Stomach (tissue), 9 donors: ENCODE measurements around the gene SPPL2A. TPM values are rescaled to one million over a fixed set of nuclear protein-coding genes. Genes with fewer than 3 reads are reported as not detected.

Source experiments
- DNase-seq, 2 donors: peaks; one replicate each; pipeline versions ENCODE4 v3.0.0 to v3.0.0-alpha.2; 2013 to 2019
- H3K27ac ChIP-seq, 5 donors: fragments of 200-600 bp in 4 of 5; sonication (generic) in 4 of 5; one replicate each; pipeline ENCODE4 v1.5.1; 2013 to 2019; ENCODE audit warnings: mild to moderate bottlenecking in 1 of 5, moderate library complexity in 1 of 5
- H3K27me3 ChIP-seq, 3 donors: fragments of 200-600 bp; sonication (generic); one replicate each; pipeline ENCODE4 v1.5.1; 2017 to 2019; ENCODE audit warnings: mixed run types in 1 of 3
- H3K36me3 ChIP-seq, 4 donors: fragments of 200-600 bp; sonication (generic); 1 replicate in 3 of 4; 2 replicates in 1 of 4; pipeline ENCODE4 v1.5.1; 2016 to 2019
- H3K4me1 ChIP-seq, 4 donors: fragments of 200-600 bp; sonication (generic); one replicate each; pipeline ENCODE4 v1.5.1; 2016 to 2019
- H3K4me3 ChIP-seq, 4 donors: fragments of 200-600 bp; sonication (generic) in 3 of 4; one replicate each; pipeline ENCODE4 v1.5.1; 2016 to 2019; ENCODE audit warnings: mild to moderate bottlenecking in 1 of 4
- H3K9me3 ChIP-seq, 4 donors: fragments of 200-600 bp; sonication (generic); one replicate each; pipeline ENCODE4 v1.5.1; 2016 to 2019
- CTCF ChIP-seq, 7 experiments: fragments of 450-650 bp in 4 of 7; fragments of 200-600 bp in 3 of 7; sonication (generic) in 3 of 7; IDR thresholded peaks; one replicate each; pipeline ENCODE4 v1.5.1; 2016 to 2019; ENCODE audit warnings: antibody characterized with exemption in 7 of 7, control low read depth in 2 of 7, mild to moderate bottlenecking in 1 of 7
- EP300 ChIP-seq: sonication (generic); formaldehyde crosslinking; IDR thresholded peaks from one replicate; pipeline ENCODE4 v1.6.1; 2017; ENCODE audit warnings: antibody characterized with exemption
- POLR2A ChIP-seq, 4 donors: fragments of 450-650 bp; IDR thresholded peaks; one replicate each; pipeline ENCODE4 v1.6.1; 2016; ENCODE audit warnings: antibody characterized with exemption in 4 of 4, control low read depth in 2 of 4, mild to moderate bottlenecking in 1 of 4, moderate library complexity in 1 of 4
- POLR2AphosphoS5 ChIP-seq, 3 donors: sonication (generic); formaldehyde crosslinking; IDR thresholded peaks; one replicate each; pipeline ENCODE4 v1.6.1; 2016; ENCODE audit warnings: antibody characterized with exemption in 3 of 3
- WGBS, 5 donors: extraction: QIAGEN DNeasy Blood & Tissue Kit in 3 of 5; methylation state at CpG; one replicate each; pipeline versions ENCODE4 v1.1.5 to v1.1.7; 2013 to 2018; 5-methylcytosine and 5-hydroxymethylcytosine counted together
- intact Hi-C: fragments of 100-400 bp; cut with DNase I; formaldehyde crosslinking; loops from one replicate; pipeline ENCODE4 v1.15.1; 2023; ENCODE audit warnings: low total_unique reads
- polyA plus RNA-seq, 3 donors: library from polyadenylated mRNA; stranded (reverse); fragments of 200-250 nt; gene quantifications; one replicate each; pipeline ENCODE4 v1.2.3, GENCODE V29; 2013
- small RNA-seq, 4 donors: library from RNA; depleted of rRNA; stranded (forward); fragments of <200 nt; gene quantifications; one replicate each; pipeline ENCODE3, GENCODE V24; 2016
- total RNA-seq, 5 donors: library from RNA; depleted of rRNA; stranded (reverse); fragments of >200 nt; gene quantifications; one replicate each; pipeline versions ENCODE4 v1.1.0 to v1.2.3, GENCODE V29; 2014 to 2016
- donor health status: healthy with polysubstance abuse.
- donor health status: Bipolar disorder and iron deficiency.
- donor health status: healthy.

SPPL2A gene
- total and polyA plus RNA-seq, 8 donors, result 18.4 to 234 (median 32.0) TPM

GRCh38 chr15:50655555-50655954, 110.0 kb downstream of the SPPL2A start:
- 78 to 95% (median 90%) methylated on average over 4 of the region's 4 CpGs for WGBS, 5 donors
- no peak for TF ChIP-seq POLR2A (IDR thresholded peaks at IDR 0.05)
- no peak for TF ChIP-seq EP300
- no peak for TF ChIP-seq CTCF (IDR thresholded peaks at IDR 0.05)
- TF ChIP-seq POLR2AphosphoS5 (IDR thresholded peaks at IDR 0.05), result no peak
- peaks cover 8 to 96% (median 93%) of the 10 kb centered on the region in 4 donors for H3K36me3 ChIP-seq
- H3K9me3 ChIP-seq, result no peaks in the 10 kb centered on the region
- H3K4me1 ChIP-seq, result peaks cover 0 to 8% (median 0%) of the 10 kb centered on the region in 4 donors
- DNase-seq, result no peak
- no peaks in the 10 kb centered on the region for H3K27me3 ChIP-seq
- no peak overlapping the region for H3K27ac ChIP-seq
- intact Hi-C loops, result no loop called here
- no peak overlapping the region for H3K4me3 ChIP-seq

- Histone ChIP-seq H3K4me3 (no peak overlapping the region), H3K27ac (peak overlapping the region in 1 of 5 donors; percentile 2), H3K27me3 (no peaks in the 10 kb centered on the region), H3K9me3 (no peaks in the 10 kb centered on the region), H3K4me1 (peaks cover 0 to 8% (median 0%) of the 10 kb centered on the region in 4 donors), H3K36me3 (peaks cover 8 to 100% (median 94%) of the 10 kb centered on the region in 4 donors)
- no peak for DNase-seq
- TF ChIP-seq POLR2AphosphoS5 (IDR thresholded peaks at IDR 0.05), result no peak
- TF ChIP-seq CTCF (IDR thresholded peaks at IDR 0.05), result no peak
- no peak for TF ChIP-seq POLR2A (IDR thresholded peaks at IDR 0.05)
- no peak for TF ChIP-seq EP300
- WGBS, 5 donors, result 78 to 87% (median 83%) methylated on average over 6 of the region's 6 CpGs
- intact Hi-C loops, result no loop called here
Measured at GRCh38 chr15:50653156-50653743, 112.3 kb downstream of the SPPL2A start.

GRCh38 chr15:50652671-50653070, 112.8 kb downstream of the SPPL2A start:
- Histone ChIP-seq H3K36me3 (peaks cover 8 to 100% (median 94%) of the 10 kb centered on the region in 4 donors), H3K4me1 (peaks cover 0 to 8% (median 0%) of the 10 kb centered on the region in 4 donors), H3K4me3 (no peak overlapping the region), H3K9me3 (no peaks in the 10 kb centered on the region), H3K27me3 (no peaks in the 10 kb centered on the region), H3K27ac (peak overlapping the region in 1 of 5 donors; percentile 2)
- no peak for DNase-seq
- TF ChIP-seq CTCF (IDR thresholded peaks at IDR 0.05) (no peak), EP300 (no peak), POLR2A (IDR thresholded peaks at IDR 0.05) (no peak), POLR2AphosphoS5 (IDR thresholded peaks at IDR 0.05) (no peak)
- intact Hi-C loops, result no loop called here
- 84 to 98% (median 96%) methylated on average over 3 of the region's 3 CpGs for WGBS, 5 donors

Small RNA genes within 50 kb of the gene (small RNA-seq; reads per million reads assigned to genes)
- gene AC012100.1 (0 reads per million in 4 donors), gene RN7SL354P (0 reads per million in 4 donors)

Other genes starting within 250 kb of the SPPL2A start
- 1 to 10 TPM in 1 of 5 donors, not detected in 4; 5.7 TPM for gene USP50, start 219.0 kb downstream of the SPPL2A start, total RNA-seq
- not detected for gene USP50, start 219.0 kb downstream of the SPPL2A start, polyA plus RNA-seq
- 10 to 100 TPM; 23.7 to 92.8 (median 41.6) TPM for gene TRPM7, start 78.9 kb downstream of the SPPL2A start, total RNA-seq
- 1 to 10 TPM; 4.0 to 6.3 (median 6.0) TPM for gene TRPM7, start 78.9 kb downstream of the SPPL2A start, polyA plus RNA-seq
- gene AP4E1, start 143.0 kb upstream of the SPPL2A start, total RNA-seq, result 10 to 100 TPM in 3 of 5 donors, 1 to 10 TPM in 2; 6.7 to 31.9 (median 11.1) TPM
- gene AP4E1, start 143.0 kb upstream of the SPPL2A start, polyA plus RNA-seq, result 1 to 10 TPM; 1.8 to 2.6 (median 2.0) TPM